ENCODE measurements around the gene HK1. TPM values are rescaled to one million over a fixed set of nuclear protein-coding genes. Genes with fewer than 3 reads are reported as not detected.

The HK1 gene
- total and polyA plus RNA-seq, 9 donors, result 19.7 to 40.8 (median 30.6) TPM

Other genes starting within 250 kb of the HK1 start
- gene SRGN, start 190.4 kb upstream of the HK1 start, total RNA-seq, result 22.1 TPM
- gene SRGN, start 190.4 kb upstream of the HK1 start, polyA plus RNA-seq (ENCODE audit: insufficient read depth in 1 of 8, insufficient read length in 8 of 8, low replicate concordance in 1 of 8), result 10 to 100 TPM; 20.3 to 38.1 (median 24.3) TPM
- gene VPS26A, start 154.3 kb upstream of the HK1 start, total RNA-seq, result 20.3 TPM
- 10 to 100 TPM; 34.4 to 51.2 (median 41.1) TPM for gene VPS26A, start 154.3 kb upstream of the HK1 start, polyA plus RNA-seq (ENCODE audit: insufficient read depth in 1 of 8, insufficient read length in 8 of 8, low replicate concordance in 1 of 8)
- 25.0 TPM for gene SUPV3L1, start 98.3 kb upstream of the HK1 start, total RNA-seq
- gene SUPV3L1, start 98.3 kb upstream of the HK1 start, polyA plus RNA-seq (ENCODE audit: insufficient read depth in 1 of 8, insufficient read length in 8 of 8, low replicate concordance in 1 of 8), result 10 to 100 TPM; 22.3 to 30.2 (median 25.1) TPM
- 0.04 TPM for gene HKDC1, start 58.2 kb upstream of the HK1 start, total RNA-seq
- 1 to 10 TPM in 2 of 8 donors, under 1 TPM in 6; 0.08 to 3.4 (median 0.16) TPM for gene HKDC1, start 58.2 kb upstream of the HK1 start, polyA plus RNA-seq (ENCODE audit: insufficient read depth in 1 of 8, insufficient read length in 8 of 8, low replicate concordance in 1 of 8)
- 0.13 TPM for gene TACR2, start 138.4 kb downstream of the HK1 start, total RNA-seq
- gene TACR2, start 138.4 kb downstream of the HK1 start, polyA plus RNA-seq (ENCODE audit: insufficient read depth in 1 of 8, insufficient read length in 8 of 8, low replicate concordance in 1 of 8), result under 1 TPM; 0.16 to 0.54 (median 0.39) TPM
- 54.0 TPM for gene TSPAN15, start 173.0 kb downstream of the HK1 start, total RNA-seq
- gene TSPAN15, start 173.0 kb downstream of the HK1 start, polyA plus RNA-seq (ENCODE audit: insufficient read depth in 1 of 8, insufficient read length in 8 of 8, low replicate concordance in 1 of 8), result 100 to 1,000 TPM in 1 of 8 donors, 10 to 100 TPM in 7; 52.1 to 103 (median 79.0) TPM